GM23248 (cell line): ENCODE results near the gene GINS2. TPM values are rescaled to one million over a fixed set of nuclear protein-coding genes. Genes with fewer than 3 reads are reported as not detected.

Experiments
- DNase-seq: peaks from one replicate; pipeline ENCODE4 v3.0.0-alpha.2; 2015
- H2AFZ ChIP-seq: fragments of 200-600 bp; sonication (generic); 2 replicates; pipeline ENCODE4 v1.6.1; 2016; ENCODE audit warnings: antibody characterized with exemption
- H3F3A ChIP-seq: fragments of 200-600 bp; sonication (generic); 2 replicates; pipeline ENCODE4 v1.6.1; 2016; ENCODE audit warnings: mild to moderate bottlenecking, antibody characterized with exemption, mixed run types; ENCODE audit not compliant: insufficient read depth
- H3K27ac ChIP-seq: fragments of 200-600 bp; sonication (generic); 2 replicates; pipeline ENCODE4 v1.5.1; 2016; ENCODE audit warnings: mild to moderate bottlenecking
- H3K27me3 ChIP-seq: fragments of 200-600 bp; sonication (generic); replicated peaks from 2 replicates; pipeline ENCODE4 v1.6.1; 2016; ENCODE audit warnings: mild to moderate bottlenecking; ENCODE audit not compliant: insufficient read depth
- H3K36me3 ChIP-seq: fragments of 200-600 bp; sonication (generic); 2 replicates; pipeline ENCODE4 v1.6.1; 2016; ENCODE audit warnings: low read depth, mild to moderate bottlenecking
- H3K4me1 ChIP-seq: fragments of 200-600 bp; sonication (generic); 2 replicates; pipeline ENCODE4 v1.6.1; 2016; ENCODE audit warnings: mild to moderate bottlenecking; ENCODE audit not compliant: insufficient read depth
- H3K4me2 ChIP-seq: fragments of 200-600 bp; sonication (generic); one replicate; pipeline ENCODE4 v1.6.1; 2016; ENCODE audit warnings: mild to moderate bottlenecking; ENCODE audit not compliant: unreplicated experiment
- H3K4me3 ChIP-seq: fragments of 200-600 bp; sonication (generic); 2 replicates; pipeline ENCODE4 v1.5.1; 2016; ENCODE audit warnings: mild to moderate bottlenecking
- H3K79me2 ChIP-seq: fragments of 200-600 bp; sonication (generic); 2 replicates; pipeline ENCODE4 v1.6.1; 2016; ENCODE audit warnings: mild to moderate bottlenecking; ENCODE audit not compliant: insufficient read depth
- H3K9ac ChIP-seq: fragments of 200-600 bp; sonication (generic); 2 replicates; pipeline ENCODE4 v1.6.1; 2016; ENCODE audit warnings: mild to moderate bottlenecking
- H3K9me2 ChIP-seq: fragments of 200-600 bp; sonication (generic); 2 replicates; pipeline ENCODE4 v1.6.1; 2016; ENCODE audit warnings: mixed run types, mild to moderate bottlenecking, moderate library complexity; ENCODE audit not compliant: insufficient read depth
- H3K9me3 ChIP-seq: fragments of 200-600 bp; sonication (generic); one replicate; pipeline ENCODE4 v1.6.1; 2017; ENCODE audit warnings: low read depth
- H4K20me1 ChIP-seq: fragments of 200-600 bp; sonication (generic); 2 replicates; pipeline ENCODE4 v1.6.0; 2016; ENCODE audit not compliant: insufficient read depth
- EZH2 ChIP-seq: fragments of 200-600 bp; sonication (generic); IDR thresholded peaks from 2 replicates; pipeline ENCODE4 v1.6.1; 2018; ENCODE audit warnings: antibody characterized with exemption, mild to moderate bottlenecking; ENCODE audit not compliant: insufficient read depth, poor library complexity, severe bottlenecking
- EZH2phosphoT487 ChIP-seq: fragments of 200-600 bp; sonication (generic); IDR thresholded peaks from 2 replicates; pipeline ENCODE4 v1.6.1; 2018; ENCODE audit warnings: antibody characterized with exemption, moderate library complexity, mild to moderate bottlenecking, low read depth; ENCODE audit not compliant: insufficient read depth
- WGBS, 2 experiments: methylation state at CpG; one replicate each; pipeline ENCODE4 v1.1.6; 2015 to 2017; ENCODE audit warnings: low lambda C conversion rate in 2 of 2, low coverage in 1 of 2; ENCODE audit errors: missing lambda C conversion rate in 2 of 2; 5-methylcytosine and 5-hydroxymethylcytosine counted together
- in situ Hi-C: fragments of 300-500 bp; cut with MboI; formaldehyde crosslinking; loops from 2 replicates; pipeline ENCODE4 v1.15.0; 2020
- polyA plus RNA-seq: library from polyadenylated mRNA; unstranded; fragments of >200 nt; fragmentation: Nextera tagmentation; extraction: Ambion mirVana; gene quantifications from 2 replicates; pipeline ENCODE4 v1.2.1, GENCODE V29; 2016
- total RNA-seq: library from RNA; depleted of rRNA; stranded (reverse); fragments of >200 nt; shearing (Covaris generic); gene quantifications from 2 replicates; pipeline ENCODE4 v1.2.3, GENCODE V29; 2014

The GINS2 gene
- total and polyA plus RNA-seq, 2 experiments from 2014 or later = 8.9 to 9.9 TPM

- no peak overlapping the region for H3K4me3 ChIP-seq
- no peaks in the 10 kb centered on the region for H3K4me1 ChIP-seq
- in situ Hi-C loops = no loop called here
- H2AFZ ChIP-seq = no peak overlapping the region
- DNase-seq = no peak
- no peaks in the 10 kb centered on the region for H3K9me2 ChIP-seq
- WGBS, 2 experiments = 52% methylated on average over 7 of the region's 7 CpGs
- H3K9ac ChIP-seq = no peak overlapping the region
- H3F3A ChIP-seq = no peaks in the 10 kb centered on the region
- H3K27me3 ChIP-seq = peaks cover 11% of the 10 kb centered on the region; the same call in 1 of the 2 replicates
- TF ChIP-seq EZH2phosphoT487 (no peak), EZH2 (no peak)
- H3K9me3 ChIP-seq = no peaks in the 10 kb centered on the region
- no peaks in the 10 kb centered on the region for H3K79me2 ChIP-seq
- H4K20me1 ChIP-seq = no peaks in the 10 kb centered on the region
- H3K27ac ChIP-seq = no peak overlapping the region
- no peak overlapping the region for H3K4me2 ChIP-seq
- H3K36me3 ChIP-seq = no peaks in the 10 kb centered on the region
These were observed 1.8 kb upstream of the GINS2 start for GRCh38 chr16:85690469-85691064.

- Histone ChIP-seq H3K4me2 (no peak overlapping the region), H3K9me3 (no peaks in the 10 kb centered on the region), H3K4me1 (no peaks in the 10 kb centered on the region), H3K27ac (no peak overlapping the region), H3K9me2 (no peaks in the 10 kb centered on the region), H3K36me3 (no peaks in the 10 kb centered on the region), H3K4me3 (no peak overlapping the region), H3K79me2 (no peaks in the 10 kb centered on the region), H3F3A (no peaks in the 10 kb centered on the region), H2AFZ (no peak overlapping the region), H4K20me1 (no peaks in the 10 kb centered on the region), H3K27me3 (peaks cover 11% of the 10 kb centered on the region; the same call in 1 of the 2 replicates), H3K9ac (no peak overlapping the region)
- DNase-seq = no peak
- WGBS, 2 experiments = 58 to 60% methylated on average over 9 of the region's 9 CpGs
- TF ChIP-seq EZH2 = no peak
- TF ChIP-seq EZH2phosphoT487 = no peak
- in situ Hi-C loops = no loop called here
These were observed 1.2 kb upstream of the GINS2 start for GRCh38 chr16:85689950-85690320.

- Histone ChIP-seq H3K9ac (no peak overlapping the region), H3K27me3 (peaks cover 11% of the 10 kb centered on the region; the same call in 1 of the 2 replicates), H3F3A (no peaks in the 10 kb centered on the region), H4K20me1 (no peaks in the 10 kb centered on the region), H3K79me2 (no peaks in the 10 kb centered on the region), H3K4me3 (peak overlapping the region; percentile 65), H3K27ac (no peak overlapping the region), H3K4me1 (no peaks in the 10 kb centered on the region), H2AFZ (peak overlapping the region; percentile 51), H3K36me3 (no peaks in the 10 kb centered on the region), H3K4me2 (peak overlapping the region; percentile 72), H3K9me3 (no peaks in the 10 kb centered on the region), H3K9me2 (no peaks in the 10 kb centered on the region)
- TF ChIP-seq EZH2phosphoT487 (no peak), EZH2 (no peak)
- WGBS, 2 experiments = 29 to 30% methylated on average over 27 of the region's 27 CpGs
- peak; percentile 10 for DNase-seq
- in situ Hi-C loops = no loop called here
These were observed 663 bp upstream of the GINS2 start for GRCh38 chr16:85689285-85689949.

GRCh38 chr16:85687651-85688471, 893 bp downstream of the GINS2 start:
- no peaks in the 10 kb centered on the region for H3K36me3 ChIP-seq
- no peaks in the 10 kb centered on the region for H3K9me3 ChIP-seq
- in situ Hi-C loops = no loop called here
- H3K4me3 ChIP-seq = peak overlapping the region; percentile 77
- no peaks in the 10 kb centered on the region for H3K9me2 ChIP-seq
- no peak for DNase-seq
- WGBS, 2 experiments = 70 to 71% methylated on average over 43 to 49 of the region's 49 CpGs
- H4K20me1 ChIP-seq = no peaks in the 10 kb centered on the region
- peak overlapping the region; percentile 90 for H2AFZ ChIP-seq
- H3K4me1 ChIP-seq = no peaks in the 10 kb centered on the region
- no peaks in the 10 kb centered on the region for H3K79me2 ChIP-seq
- H3K4me2 ChIP-seq = peak overlapping the region; percentile 79
- no peak overlapping the region for H3K27ac ChIP-seq
- H3K27me3 ChIP-seq = peaks cover 11% of the 10 kb centered on the region; the same call in 1 of the 2 replicates
- TF ChIP-seq EZH2 (no peak), EZH2phosphoT487 (no peak)
- H3F3A ChIP-seq = no peaks in the 10 kb centered on the region
- H3K9ac ChIP-seq = peak overlapping the region; percentile 68
